ENCODE measurements around the gene NKAIN2. TPM values are rescaled to one million over a fixed set of nuclear protein-coding genes. Genes with fewer than 3 reads are reported as not detected.

Gene NKAIN2
- total RNA-seq, 1 donor from 2014 or later = 4.0 TPM

- Mint-ChIP-seq H3K9me3 (ENCODE audit: low read depth) (peaks cover 9% of the 10 kb centered on the region), H3K4me1 (ENCODE audit: low read depth) (no peaks in the 10 kb centered on the region), H3K36me3 (ENCODE audit: low read depth) (no peaks in the 10 kb centered on the region), H3K27me3 (ENCODE audit: low read depth) (no peaks in the 10 kb centered on the region), H3K4me3 (ENCODE audit: unreplicated experiment) (no peak overlapping the region), H3K27ac (ENCODE audit: unreplicated experiment) (no peak overlapping the region)
- no peak for TF ChIP-seq CTCF (IDR thresholded peaks at IDR 0.05)
- DNase-seq (ENCODE audit: low spot score) = no peak
These were observed 953.9 kb downstream of the NKAIN2 start for GRCh38 chr6:124757560-124757959.

- H3K4me3 Mint-ChIP-seq (ENCODE audit: unreplicated experiment) = no peak overlapping the region
- no peaks in the 10 kb centered on the region for H3K36me3 Mint-ChIP-seq (ENCODE audit: low read depth)
- H3K9me3 Mint-ChIP-seq (ENCODE audit: low read depth) = peaks cover 9% of the 10 kb centered on the region
- no peak overlapping the region for H3K27ac Mint-ChIP-seq (ENCODE audit: unreplicated experiment)
- no peaks in the 10 kb centered on the region for H3K27me3 Mint-ChIP-seq (ENCODE audit: low read depth)
- no peak for DNase-seq (ENCODE audit: low spot score)
- H3K4me1 Mint-ChIP-seq (ENCODE audit: low read depth) = no peaks in the 10 kb centered on the region
- no peak for TF ChIP-seq CTCF (IDR thresholded peaks at IDR 0.05)
These were observed 955.0 kb downstream of the NKAIN2 start for GRCh38 chr6:124758663-124759062.

- TF ChIP-seq CTCF (IDR thresholded peaks at IDR 0.05) = no peak
- Mint-ChIP-seq H3K36me3 (ENCODE audit: low read depth) (no peaks in the 10 kb centered on the region), H3K27me3 (ENCODE audit: low read depth) (no peaks in the 10 kb centered on the region), H3K4me1 (ENCODE audit: low read depth) (peaks cover 11% of the 10 kb centered on the region), H3K4me3 (ENCODE audit: unreplicated experiment) (no peak overlapping the region), H3K9me3 (ENCODE audit: low read depth) (no peaks in the 10 kb centered on the region), H3K27ac (ENCODE audit: unreplicated experiment) (no peak overlapping the region)
- no peak for DNase-seq (ENCODE audit: low spot score)
These were observed 961.6 kb downstream of the NKAIN2 start for GRCh38 chr6:124765280-124765679.

- Mint-ChIP-seq H3K27me3 (ENCODE audit: low read depth) (no peaks in the 10 kb centered on the region), H3K4me1 (ENCODE audit: low read depth) (peaks cover 16% of the 10 kb centered on the region), H3K9me3 (ENCODE audit: low read depth) (no peaks in the 10 kb centered on the region), H3K4me3 (ENCODE audit: unreplicated experiment) (no peak overlapping the region), H3K27ac (ENCODE audit: unreplicated experiment) (no peak overlapping the region), H3K36me3 (ENCODE audit: low read depth) (no peaks in the 10 kb centered on the region)
- DNase-seq (ENCODE audit: low spot score) = no peak
- no peak for TF ChIP-seq CTCF (IDR thresholded peaks at IDR 0.05)
These were observed 964.6 kb downstream of the NKAIN2 start for GRCh38 chr6:124768224-124768623.

- DNase-seq (ENCODE audit: low spot score) = no peak
- Mint-ChIP-seq H3K27ac (ENCODE audit: unreplicated experiment) (no peak overlapping the region), H3K27me3 (ENCODE audit: low read depth) (no peaks in the 10 kb centered on the region), H3K4me3 (ENCODE audit: unreplicated experiment) (no peak overlapping the region), H3K9me3 (ENCODE audit: low read depth) (no peaks in the 10 kb centered on the region), H3K36me3 (ENCODE audit: low read depth) (no peaks in the 10 kb centered on the region), H3K4me1 (ENCODE audit: low read depth) (peaks cover 16% of the 10 kb centered on the region)
- TF ChIP-seq CTCF (IDR thresholded peaks at IDR 0.05) = no peak
These were observed 966.3 kb downstream of the NKAIN2 start for GRCh38 chr6:124769811-124770544.
